ENCODE data around the gene DEPP1.

DNA sequence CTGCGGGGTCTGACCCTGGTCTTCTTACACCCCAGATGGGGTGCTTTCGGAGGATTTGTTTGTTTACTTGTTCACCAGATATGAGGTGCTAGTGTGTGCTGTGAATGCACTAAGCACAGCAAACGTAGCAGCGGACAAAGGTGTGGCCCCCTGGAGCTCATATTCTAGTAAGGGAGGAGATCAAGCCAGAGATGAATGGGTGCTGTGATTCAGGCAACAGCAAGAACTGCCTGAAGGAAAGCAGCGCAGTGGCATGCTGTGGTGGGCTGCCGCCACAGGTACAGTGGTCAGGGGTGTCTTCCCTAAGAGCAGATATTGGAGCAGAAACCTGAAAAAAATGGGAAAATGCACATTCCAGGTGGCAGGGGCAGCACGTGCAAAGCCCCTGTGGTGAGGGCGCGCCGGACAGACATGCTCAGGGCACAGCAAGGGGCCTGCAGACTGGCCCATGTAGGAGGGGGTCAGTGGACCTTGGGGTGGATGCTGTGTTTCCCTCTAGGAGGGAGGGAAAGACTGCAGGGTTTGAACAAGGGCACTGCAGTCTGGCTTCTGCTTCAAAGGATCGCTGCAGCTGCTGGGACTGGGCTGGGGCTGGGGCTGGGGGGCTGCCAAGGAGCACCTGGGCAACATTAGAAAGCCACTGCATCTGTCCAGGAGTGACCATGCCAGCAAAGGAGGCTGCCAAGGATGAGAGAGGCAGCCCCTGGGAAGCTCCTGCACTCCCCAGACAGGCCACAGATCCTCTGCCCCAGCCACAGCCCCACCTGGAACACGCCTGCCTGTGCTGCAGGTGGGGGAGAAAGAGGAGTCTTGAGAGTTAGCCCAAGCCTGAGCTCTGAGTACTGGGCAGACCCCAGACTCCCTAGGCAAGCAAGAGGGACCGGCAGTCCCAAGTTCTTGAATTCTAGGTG lies 927 bp upstream of the DEPP1 start:
- TF ChIP-seq, protein P1, sequence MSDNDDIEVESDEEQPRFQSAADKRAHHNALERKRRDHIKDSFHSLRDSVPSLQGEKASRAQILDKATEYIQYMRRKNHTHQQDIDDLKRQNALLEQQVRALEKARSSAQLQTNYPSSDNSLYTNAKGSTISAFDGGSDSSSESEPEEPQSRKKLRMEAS (IDR thresholded peaks at IDR 0.05) = no peak
- TF ChIP-seq CREB1 (IDR thresholded peaks at IDR 0.05; ENCODE audit: low read depth) (no peak), TAF1 (IDR thresholded peaks at IDR 0.05; ENCODE audit: low read depth) (no peak), EP300 (IDR thresholded peaks at IDR 0.05; ENCODE audit: borderline replicate concordance) (no peak), FOXM1 (IDR thresholded peaks at IDR 0.05; ENCODE audit: borderline replicate concordance, low read depth) (no peak), NFIC (IDR thresholded peaks at IDR 0.05) (no peak), RAD21 (IDR thresholded peaks at IDR 0.05; ENCODE audit: low read depth) (no peak), CEBPB (IDR thresholded peaks at IDR 0.05) (no peak), EGR1 (IDR thresholded peaks at IDR 0.05) (no peak), YY1 (IDR thresholded peaks at IDR 0.05; ENCODE audit: low read depth) (no peak)
- TF ChIP-seq, protein P2, sequence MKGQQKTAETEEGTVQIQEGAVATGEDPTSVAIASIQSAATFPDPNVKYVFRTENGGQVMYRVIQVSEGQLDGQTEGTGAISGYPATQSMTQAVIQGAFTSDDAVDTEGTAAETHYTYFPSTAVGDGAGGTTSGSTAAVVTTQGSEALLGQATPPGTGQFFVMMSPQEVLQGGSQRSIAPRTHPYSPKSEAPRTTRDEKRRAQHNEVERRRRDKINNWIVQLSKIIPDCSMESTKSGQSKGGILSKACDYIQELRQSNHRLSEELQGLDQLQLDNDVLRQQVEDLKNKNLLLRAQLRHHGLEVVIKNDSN (IDR thresholded peaks at IDR 0.05) = no peak
